H9 (cell line): ENCODE results near the gene MUSTN1. TPM values are rescaled to one million over a fixed set of nuclear protein-coding genes. Genes with fewer than 3 reads are reported as not detected.

Experiments
- DNase-seq: peaks from one replicate; pipeline ENCODE4 v3.0.0-alpha.2; 2017
- H2AFZ ChIP-seq: one replicate; pipeline ENCODE4 v1.6.1; 2013; ENCODE audit warnings: mild to moderate bottlenecking, low read length, control low read depth, moderate library complexity
- H2AK5ac ChIP-seq: 2 replicates; pipeline ENCODE4 v1.6.1; 2013; ENCODE audit warnings: low read length, control low read depth, mixed read lengths; ENCODE audit not compliant: insufficient read length
- H2BK120ac ChIP-seq: one replicate; pipeline ENCODE4 v1.6.1; 2013; ENCODE audit warnings: low read depth, mild to moderate bottlenecking, low read length, control low read depth, inconsistent platforms; ENCODE audit not compliant: poor library complexity, severe bottlenecking
- H2BK12ac ChIP-seq: 2 replicates; pipeline ENCODE4 v1.6.1; 2013; ENCODE audit warnings: low read length, control low read depth, mixed read lengths, low read depth; ENCODE audit not compliant: insufficient read length
- H2BK15ac ChIP-seq: 2 replicates; pipeline ENCODE4 v1.6.1; 2013; ENCODE audit warnings: low read depth, low read length, control low read depth
- H2BK20ac ChIP-seq: one replicate; pipeline ENCODE4 v1.6.1; 2013; ENCODE audit warnings: low read depth, mild to moderate bottlenecking, low read length, control low read depth, inconsistent platforms; ENCODE audit not compliant: poor library complexity, severe bottlenecking
- H2BK5ac ChIP-seq: 2 replicates; pipeline ENCODE4 v1.6.1; 2013; ENCODE audit warnings: low read length, control low read depth, mixed read lengths; ENCODE audit not compliant: insufficient read length
- H3K14ac ChIP-seq: 2 replicates; pipeline ENCODE4 v1.6.1; 2013; ENCODE audit warnings: low read length, control low read depth; ENCODE audit not compliant: insufficient read depth
- H3K18ac ChIP-seq: 2 replicates; pipeline ENCODE4 v1.6.1; 2013; ENCODE audit warnings: low read depth, mild to moderate bottlenecking, mixed read lengths, low read length, control low read depth; ENCODE audit not compliant: insufficient read length
- H3K23ac ChIP-seq: 2 replicates; pipeline ENCODE4 v1.6.1; 2013; ENCODE audit warnings: low read length, control low read depth, mixed read lengths, low read depth; ENCODE audit not compliant: insufficient read length
- H3K23me2 ChIP-seq: 2 replicates; pipeline ENCODE4 v1.6.1; 2013; ENCODE audit warnings: low read depth, mild to moderate bottlenecking, mixed read lengths, low read length, control low read depth; ENCODE audit not compliant: insufficient read length, poor library complexity, severe bottlenecking
- H3K27ac ChIP-seq: 2 replicates; pipeline ENCODE4 v1.5.1; 2013; ENCODE audit warnings: low read length, control low read depth, mixed read lengths, low read depth; ENCODE audit not compliant: insufficient read length
- H3K27me3 ChIP-seq: 2 replicates; pipeline ENCODE4 v1.6.1; 2013; ENCODE audit warnings: low read length, control low read depth, inconsistent platforms; ENCODE audit not compliant: insufficient read depth
- H3K4ac ChIP-seq: 2 replicates; pipeline ENCODE4 v1.6.1; 2013; ENCODE audit warnings: low read depth, mild to moderate bottlenecking, control low read depth, inconsistent platforms, low read length, moderate library complexity
- H3K4me1 ChIP-seq: 2 replicates; pipeline ENCODE4 v1.6.1; 2013; ENCODE audit warnings: low read length, control low read depth, inconsistent platforms; ENCODE audit not compliant: insufficient read depth
- H3K4me2 ChIP-seq: 2 replicates; pipeline ENCODE4 v1.6.1; 2013; ENCODE audit warnings: low read length, control low read depth, mixed read lengths; ENCODE audit not compliant: insufficient read length, insufficient read depth
- H3K56ac ChIP-seq: 2 replicates; pipeline ENCODE4 v1.6.1; 2013; ENCODE audit warnings: low read depth, mild to moderate bottlenecking, mixed read lengths, low read length, control low read depth; ENCODE audit not compliant: insufficient read length
- H3K79me1 ChIP-seq: 2 replicates; pipeline ENCODE4 v1.6.1; 2013; ENCODE audit warnings: low read depth, mild to moderate bottlenecking, moderate library complexity, low read length, control low read depth, inconsistent platforms; ENCODE audit not compliant: insufficient read depth, poor library complexity, severe bottlenecking
- H3K79me2 ChIP-seq: 2 replicates; pipeline ENCODE4 v1.6.1; 2013; ENCODE audit warnings: low read length, control low read depth, inconsistent platforms; ENCODE audit not compliant: insufficient read depth
- H3K9ac ChIP-seq: 2 replicates; pipeline ENCODE4 v1.6.1; 2013; ENCODE audit warnings: low read length, control low read depth, mixed read lengths; ENCODE audit not compliant: insufficient read length; ENCODE audit errors: extremely low read depth
- H3K9me3 ChIP-seq: one replicate; pipeline ENCODE4 v1.6.1; 2013; ENCODE audit warnings: low read depth, low read length, inconsistent platforms; ENCODE audit not compliant: control insufficient read depth
- H3T11ph ChIP-seq: one replicate; pipeline ENCODE4 v1.6.1; 2013; ENCODE audit warnings: mild to moderate bottlenecking, low read length, control low read depth, inconsistent platforms
- H4K20me1 ChIP-seq: one replicate; pipeline ENCODE4 v1.6.1; 2013; ENCODE audit not compliant: control insufficient read depth, insufficient read length, insufficient read depth
- H4K5ac ChIP-seq: 2 replicates; pipeline ENCODE4 v1.6.1; 2013; ENCODE audit warnings: low read depth, mild to moderate bottlenecking, mixed read lengths, low read length, control low read depth; ENCODE audit not compliant: insufficient read length
- H4K8ac ChIP-seq: replicated peaks from 2 replicates; pipeline ENCODE4 v1.6.1; 2013; ENCODE audit warnings: low read length, control low read depth, mixed read lengths, low read depth; ENCODE audit not compliant: insufficient read length
- H4K91ac ChIP-seq: 2 replicates; pipeline ENCODE4 v1.6.1; 2013; ENCODE audit warnings: low read depth, mild to moderate bottlenecking, moderate library complexity, mixed read lengths, low read length, control low read depth; ENCODE audit not compliant: insufficient read length
- H3K27ac Mint-ChIP-seq, 3 experiments: 2 replicates in 2 of 3; 3 replicates in 1 of 3; pipeline ENCODE4 v1.8.0; 2020 to 2021; ENCODE audit warnings: mixed read lengths in 3 of 3, mild to moderate bottlenecking in 1 of 3, moderate library complexity in 1 of 3
- H3K27me3 Mint-ChIP-seq: 2 replicates; pipeline ENCODE4 v1.8.0; 2021; ENCODE audit warnings: low read depth, mild to moderate bottlenecking, moderate library complexity, mixed read lengths
- H3K36me3 Mint-ChIP-seq, 3 experiments: 2 replicates in 2 of 3; 3 replicates in 1 of 3; pipeline ENCODE4 v1.8.0; 2020 to 2021; ENCODE audit warnings: low read depth in 3 of 3, mixed read lengths in 3 of 3; ENCODE audit not compliant: insufficient read depth in 1 of 3
- H3K4me1 Mint-ChIP-seq, 2 experiments: 2 replicates each; pipeline ENCODE4 v1.8.0; 2020; ENCODE audit warnings: mixed read lengths in 2 of 2
- H3K4me3 Mint-ChIP-seq, 2 experiments: 2 replicates in 1 of 2; 3 replicates in 1 of 2; pipeline ENCODE4 v1.8.0; 2020 to 2021; ENCODE audit warnings: mild to moderate bottlenecking in 2 of 2, mixed read lengths in 2 of 2, moderate library complexity in 1 of 2
- H3K9me3 Mint-ChIP-seq, 2 experiments: 2 replicates in 1 of 2; 3 replicates in 1 of 2; pipeline ENCODE4 v1.8.0; 2020; ENCODE audit warnings: mild to moderate bottlenecking in 2 of 2, mixed read lengths in 2 of 2, moderate library complexity in 1 of 2
- CTCF ChIP-seq: fragments of 200-600 bp; sonication (generic); conservative IDR thresholded peaks from 3 replicates; pipeline ENCODE4 v1.8.0; 2021; ENCODE audit warnings: antibody characterized with exemption, mild to moderate bottlenecking
- WGBS: extraction: QIAGEN DNeasy Blood & Tissue Kit; methylation state at CpG from one replicate; pipeline ENCODE4 v1.1.7; 2013; ENCODE audit warnings: missing lambda C conversion rate, low lambda C conversion rate, mixed read lengths; ENCODE audit not compliant: insufficient read length; ENCODE audit errors: extremely low coverage; 5-methylcytosine and 5-hydroxymethylcytosine counted together
- total RNA-seq: library from RNA; stranded (reverse); gene quantifications from 2 replicates; pipeline ENCODE4 v1.2.1, GENCODE V29; 2021

The MUSTN1 gene
- total RNA-seq, 1 experiment from 2014 or later = 0.72 TPM

GRCh38 chr3:52817221-52817620, 17.6 kb downstream of the MUSTN1 start:
- Mint-ChIP-seq H3K36me3 (no peaks in the 10 kb centered on the region; a peak in 1 of 7 replicates), H3K4me3 (no peak overlapping the region), H3K27me3 (peaks cover 2% of the 10 kb centered on the region; the same call in 1 of the 2 replicates), H3K27ac (no peak overlapping the region), H3K4me1 (peaks cover 12 to 14% of the 10 kb centered on the region in 2 experiments), H3K9me3 (no peaks in the 10 kb centered on the region)
- no peak overlapping the region for H3K4ac ChIP-seq
- H4K91ac ChIP-seq = no peak overlapping the region
- no peak overlapping the region for H2BK12ac ChIP-seq
- no peak overlapping the region for H2BK15ac ChIP-seq
- H3K9ac ChIP-seq = no peak overlapping the region
- H2BK20ac ChIP-seq = no peak overlapping the region
- H2AK5ac ChIP-seq = no peak overlapping the region
- H4K20me1 ChIP-seq = no peaks in the 10 kb centered on the region
- no peak overlapping the region for H3T11ph ChIP-seq
- no peak overlapping the region for H2BK5ac ChIP-seq
- no peaks in the 10 kb centered on the region for H3K23me2 ChIP-seq
- no peaks in the 10 kb centered on the region for H3K79me2 ChIP-seq
- H3K23ac ChIP-seq = no peak overlapping the region
- H3K27me3 ChIP-seq = no peaks in the 10 kb centered on the region
- no peak overlapping the region for H2AFZ ChIP-seq
- no peak overlapping the region for H4K5ac ChIP-seq
- H3K18ac ChIP-seq = no peak overlapping the region
- no peaks in the 10 kb centered on the region for H3K9me3 ChIP-seq
- H3K4me1 ChIP-seq = 0 out of 2 replicates have a peak, but pooled peaks cover 4% of the 10 kb centered on the region
- no peak overlapping the region for H2BK120ac ChIP-seq
- no peaks in the 10 kb centered on the region for H3K79me1 ChIP-seq
- no CpG with 5 or more reads among the region's 10 CpGs for WGBS
- H3K27ac ChIP-seq = no peak overlapping the region
- H4K8ac ChIP-seq = no peak overlapping the region
- H3K4me2 ChIP-seq = no peak overlapping the region
- H3K56ac ChIP-seq = no peak overlapping the region
- no peak for TF ChIP-seq CTCF
- no peak for DNase-seq
- no peak overlapping the region for H3K14ac ChIP-seq
